Testis (tissue), 2 donors: ENCODE data around the gene TMED8.

Experiments
- CTCF ChIP-seq, 3 experiments: fragments of 450-650 bp in 2 of 3; fragments of 200-600 bp in 1 of 3; sonication (generic) in 1 of 3; IDR thresholded peaks; one replicate each; pipeline ENCODE4 v1.5.1; 2016 to 2019; ENCODE audit warnings: antibody characterized with exemption in 3 of 3, mild to moderate bottlenecking in 2 of 3, moderate library complexity in 1 of 3
- POLR2A ChIP-seq: fragments of 450-650 bp; IDR thresholded peaks from one replicate; pipeline ENCODE4 v1.6.1; 2017; ENCODE audit warnings: antibody characterized with exemption, mild to moderate bottlenecking, moderate library complexity

DNA sequence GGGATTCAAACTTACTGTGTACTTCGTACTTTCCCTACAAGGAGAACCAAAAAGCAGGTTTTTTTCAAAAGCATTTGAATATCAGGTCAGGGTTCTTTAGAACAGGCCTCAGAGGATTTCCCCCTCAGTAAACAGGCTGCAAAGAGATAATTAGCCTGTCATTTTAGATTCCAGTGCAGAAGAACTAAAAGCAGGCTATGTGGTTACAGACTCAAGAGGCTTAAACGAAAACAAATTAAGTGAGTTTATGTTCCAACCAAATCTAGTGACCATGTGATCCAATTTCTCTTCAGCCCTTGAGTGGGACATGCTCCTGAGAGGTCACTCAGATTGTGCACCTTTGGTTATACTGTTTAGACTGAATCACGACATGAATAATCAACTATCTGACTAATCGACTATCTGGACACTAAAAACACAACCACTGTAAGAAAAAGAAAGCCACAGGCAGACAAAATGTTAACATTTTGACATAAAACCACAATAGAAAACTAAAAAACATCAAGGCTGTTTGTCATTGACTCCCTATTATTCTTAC lies 4.5 kb downstream of the TMED8 start:
- TF ChIP-seq CTCF (IDR thresholded peaks at IDR 0.05): no peak
- TF ChIP-seq POLR2A: no peak
